22Rv1 (cell line): ENCODE data around the gene CEP63.

ENCODE experiments used
- ZFX ChIP-seq: fragments of 450-650 bp; IDR thresholded peaks from 2 replicates; pipeline ENCODE4 v1.6.1; 2017; ENCODE audit warnings: antibody characterized with exemption, borderline replicate concordance
- TF ChIP-seq, protein P1 (sequence below): fragments of 450-650 bp; IDR thresholded peaks from 2 replicates; pipeline ENCODE4 v1.5.1; 2017; ENCODE audit warnings: mild to moderate bottlenecking

DNA sequence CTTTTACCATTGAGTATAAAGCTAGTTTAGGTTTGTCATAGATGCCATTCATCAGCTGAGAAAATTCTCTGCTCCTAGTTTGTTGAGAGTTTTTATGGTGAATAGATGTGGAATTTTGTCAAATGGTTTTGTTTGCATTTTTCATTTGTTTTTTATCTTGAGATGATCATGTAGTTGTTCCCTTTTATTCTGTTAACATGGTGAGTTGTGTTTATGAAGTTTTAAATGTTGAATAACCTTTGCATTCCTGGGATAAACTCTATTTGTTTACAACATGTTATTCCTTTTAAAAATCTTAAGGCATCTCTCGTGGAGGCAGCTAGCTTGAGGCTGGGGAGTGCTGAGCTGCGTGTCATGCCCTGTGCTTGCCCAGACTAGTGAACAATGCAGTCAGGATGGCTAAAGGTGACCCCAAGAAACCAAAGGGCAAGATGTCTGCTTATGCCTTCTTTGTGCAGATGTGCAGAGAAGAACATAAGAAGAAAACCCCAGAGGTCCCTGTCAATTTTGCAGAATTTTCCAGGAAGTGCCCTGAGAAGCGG lies 48.6 kb upstream of the CEP63 start:
- TF ChIP-seq, protein P1, sequence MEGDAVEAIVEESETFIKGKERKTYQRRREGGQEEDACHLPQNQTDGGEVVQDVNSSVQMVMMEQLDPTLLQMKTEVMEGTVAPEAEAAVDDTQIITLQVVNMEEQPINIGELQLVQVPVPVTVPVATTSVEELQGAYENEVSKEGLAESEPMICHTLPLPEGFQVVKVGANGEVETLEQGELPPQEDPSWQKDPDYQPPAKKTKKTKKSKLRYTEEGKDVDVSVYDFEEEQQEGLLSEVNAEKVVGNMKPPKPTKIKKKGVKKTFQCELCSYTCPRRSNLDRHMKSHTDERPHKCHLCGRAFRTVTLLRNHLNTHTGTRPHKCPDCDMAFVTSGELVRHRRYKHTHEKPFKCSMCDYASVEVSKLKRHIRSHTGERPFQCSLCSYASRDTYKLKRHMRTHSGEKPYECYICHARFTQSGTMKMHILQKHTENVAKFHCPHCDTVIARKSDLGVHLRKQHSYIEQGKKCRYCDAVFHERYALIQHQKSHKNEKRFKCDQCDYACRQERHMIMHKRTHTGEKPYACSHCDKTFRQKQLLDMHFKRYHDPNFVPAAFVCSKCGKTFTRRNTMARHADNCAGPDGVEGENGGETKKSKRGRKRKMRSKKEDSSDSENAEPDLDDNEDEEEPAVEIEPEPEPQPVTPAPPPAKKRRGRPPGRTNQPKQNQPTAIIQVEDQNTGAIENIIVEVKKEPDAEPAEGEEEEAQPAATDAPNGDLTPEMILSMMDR, result no peak
- no peak for TF ChIP-seq ZFX
